Measurements from ENCODE around the gene SLC5A4. TPM values are rescaled to one million over a fixed set of nuclear protein-coding genes. Genes with fewer than 3 reads are reported as not detected.

Gene SLC5A4
- total RNA-seq, 1 experiment from 2014 or later = 0.22 TPM

DNA sequence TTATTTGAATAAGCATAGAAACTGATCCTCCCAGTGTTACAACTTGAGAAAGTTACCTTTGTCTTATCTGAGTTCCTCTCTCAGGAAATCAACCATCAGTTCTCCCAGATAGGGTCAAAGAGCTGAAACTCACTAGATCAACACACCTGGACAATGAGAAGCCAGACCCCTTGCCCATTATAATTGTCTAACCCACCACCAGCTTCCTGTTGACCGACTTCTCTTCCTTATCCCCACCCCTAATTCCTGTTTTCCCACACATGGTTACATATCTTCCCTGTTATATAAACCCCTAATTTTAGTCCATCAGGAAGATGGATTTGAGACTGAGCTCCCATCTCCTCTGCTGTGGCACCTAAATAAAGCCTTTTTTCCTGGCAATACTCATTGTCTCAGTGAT is 6.9 kb downstream of the SLC5A4 start:
- ChIA-PET CTCF (interaction anchor here (1.9 kb wide), 1 partner anchor 18 kb away, joined by 4 read pairs; no protein-coding TSS in a partner anchor), POLR2A (no interaction called here)
- DNase-seq (ENCODE audit: low spot score) = no peak
- peaks cover 5% of the 10 kb centered on the region; the same call in 1 of the 2 replicates for H3K9me3 Mint-ChIP-seq
- H3K4me3 Mint-ChIP-seq = no peak overlapping the region
- H3K36me3 Mint-ChIP-seq = no peaks in the 10 kb centered on the region
- no peaks in the 10 kb centered on the region for H3K4me1 Mint-ChIP-seq
- peaks cover 2% of the 10 kb centered on the region for H3K27me3 Mint-ChIP-seq (ENCODE audit: low read depth)
- ATAC-seq = no peak
- H3K27ac Mint-ChIP-seq = no peak overlapping the region
- no peak for TF ChIP-seq CREB1 (CRISPR knock-in tag; IDR thresholded peaks at IDR 0.05)

DNA sequence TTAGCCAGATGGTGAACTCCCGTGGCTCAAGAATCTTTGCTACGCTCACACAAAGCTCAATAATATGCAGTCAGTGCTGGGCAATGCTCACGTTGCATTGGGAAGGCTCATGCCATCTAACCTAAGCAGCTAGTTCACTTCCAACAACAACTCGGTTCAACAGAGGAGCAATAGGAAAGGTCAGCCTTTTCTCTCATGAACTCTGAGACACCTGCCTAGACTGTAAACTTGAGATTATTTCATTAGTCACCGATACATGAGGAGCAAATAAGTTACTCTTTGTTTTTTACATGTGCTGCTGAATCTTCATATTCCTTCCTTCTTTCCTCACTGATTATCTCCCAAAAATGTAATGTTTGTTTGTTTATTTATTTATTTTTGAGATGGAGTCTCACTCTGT is 9.0 kb downstream of the SLC5A4 start:
- DNase-seq (ENCODE audit: low spot score) (no peak), ATAC-seq (no peak)
- peaks cover 2% of the 10 kb centered on the region for H3K27me3 Mint-ChIP-seq (ENCODE audit: low read depth)
- no peak overlapping the region for H3K27ac Mint-ChIP-seq
- ChIA-PET CTCF (no interaction called here), POLR2A (no interaction called here)
- H3K9me3 Mint-ChIP-seq = peaks cover 5% of the 10 kb centered on the region; the same call in 1 of the 2 replicates
- TF ChIP-seq MXD4 (CRISPR knock-in tag; IDR thresholded peaks at IDR 0.05; ENCODE audit: borderline replicate concordance) = no peak
- TF ChIP-seq CREB1 (CRISPR knock-in tag; IDR thresholded peaks at IDR 0.05) = no peak
- TF ChIP-seq, protein P1, sequence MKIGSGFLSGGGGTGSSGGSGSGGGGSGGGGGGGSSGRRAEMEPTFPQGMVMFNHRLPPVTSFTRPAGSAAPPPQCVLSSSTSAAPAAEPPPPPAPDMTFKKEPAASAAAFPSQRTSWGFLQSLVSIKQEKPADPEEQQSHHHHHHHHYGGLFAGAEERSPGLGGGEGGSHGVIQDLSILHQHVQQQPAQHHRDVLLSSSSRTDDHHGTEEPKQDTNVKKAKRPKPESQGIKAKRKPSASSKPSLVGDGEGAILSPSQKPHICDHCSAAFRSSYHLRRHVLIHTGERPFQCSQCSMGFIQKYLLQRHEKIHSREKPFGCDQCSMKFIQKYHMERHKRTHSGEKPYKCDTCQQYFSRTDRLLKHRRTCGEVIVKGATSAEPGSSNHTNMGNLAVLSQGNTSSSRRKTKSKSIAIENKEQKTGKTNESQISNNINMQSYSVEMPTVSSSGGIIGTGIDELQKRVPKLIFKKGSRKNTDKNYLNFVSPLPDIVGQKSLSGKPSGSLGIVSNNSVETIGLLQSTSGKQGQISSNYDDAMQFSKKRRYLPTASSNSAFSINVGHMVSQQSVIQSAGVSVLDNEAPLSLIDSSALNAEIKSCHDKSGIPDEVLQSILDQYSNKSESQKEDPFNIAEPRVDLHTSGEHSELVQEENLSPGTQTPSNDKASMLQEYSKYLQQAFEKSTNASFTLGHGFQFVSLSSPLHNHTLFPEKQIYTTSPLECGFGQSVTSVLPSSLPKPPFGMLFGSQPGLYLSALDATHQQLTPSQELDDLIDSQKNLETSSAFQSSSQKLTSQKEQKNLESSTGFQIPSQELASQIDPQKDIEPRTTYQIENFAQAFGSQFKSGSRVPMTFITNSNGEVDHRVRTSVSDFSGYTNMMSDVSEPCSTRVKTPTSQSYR (CRISPR knock-in tag; IDR thresholded peaks at IDR 0.05) = no peak
- TF ChIP-seq CBFB (CRISPR knock-in tag; IDR thresholded peaks at IDR 0.05; ENCODE audit: low read depth) = no peak
- TF ChIP-seq, protein P2, sequence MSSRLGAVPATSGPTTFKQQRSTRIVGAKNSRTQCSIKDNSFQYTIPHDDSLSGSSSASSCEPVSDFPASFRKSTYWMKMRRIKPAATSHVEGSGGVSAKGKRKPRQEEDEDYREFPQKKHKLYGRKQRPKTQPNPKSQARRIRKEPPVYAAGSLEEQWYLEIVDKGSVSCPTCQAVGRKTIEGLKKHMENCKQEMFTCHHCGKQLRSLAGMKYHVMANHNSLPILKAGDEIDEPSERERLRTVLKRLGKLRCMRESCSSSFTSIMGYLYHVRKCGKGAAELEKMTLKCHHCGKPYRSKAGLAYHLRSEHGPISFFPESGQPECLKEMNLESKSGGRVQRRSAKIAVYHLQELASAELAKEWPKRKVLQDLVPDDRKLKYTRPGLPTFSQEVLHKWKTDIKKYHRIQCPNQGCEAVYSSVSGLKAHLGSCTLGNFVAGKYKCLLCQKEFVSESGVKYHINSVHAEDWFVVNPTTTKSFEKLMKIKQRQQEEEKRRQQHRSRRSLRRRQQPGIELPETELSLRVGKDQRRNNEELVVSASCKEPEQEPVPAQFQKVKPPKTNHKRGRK (CRISPR knock-in tag; IDR thresholded peaks at IDR 0.05; ENCODE audit: borderline replicate concordance) = no peak
- TF ChIP-seq ESRRA (CRISPR knock-in tag; IDR thresholded peaks at IDR 0.05; ENCODE audit: borderline replicate concordance) = no peak
- TF ChIP-seq ATF1 (CRISPR knock-in tag; IDR thresholded peaks at IDR 0.05) = no peak
- TF ChIP-seq JUN (CRISPR knock-in tag; IDR thresholded peaks at IDR 0.05) = no peak
- no peak for TF ChIP-seq ZBTB21 (CRISPR knock-in tag; IDR thresholded peaks at IDR 0.05; ENCODE audit: borderline replicate concordance)
- TF ChIP-seq SOX15 (CRISPR knock-in tag; IDR thresholded peaks at IDR 0.05) = no peak
- TF ChIP-seq, protein P3, sequence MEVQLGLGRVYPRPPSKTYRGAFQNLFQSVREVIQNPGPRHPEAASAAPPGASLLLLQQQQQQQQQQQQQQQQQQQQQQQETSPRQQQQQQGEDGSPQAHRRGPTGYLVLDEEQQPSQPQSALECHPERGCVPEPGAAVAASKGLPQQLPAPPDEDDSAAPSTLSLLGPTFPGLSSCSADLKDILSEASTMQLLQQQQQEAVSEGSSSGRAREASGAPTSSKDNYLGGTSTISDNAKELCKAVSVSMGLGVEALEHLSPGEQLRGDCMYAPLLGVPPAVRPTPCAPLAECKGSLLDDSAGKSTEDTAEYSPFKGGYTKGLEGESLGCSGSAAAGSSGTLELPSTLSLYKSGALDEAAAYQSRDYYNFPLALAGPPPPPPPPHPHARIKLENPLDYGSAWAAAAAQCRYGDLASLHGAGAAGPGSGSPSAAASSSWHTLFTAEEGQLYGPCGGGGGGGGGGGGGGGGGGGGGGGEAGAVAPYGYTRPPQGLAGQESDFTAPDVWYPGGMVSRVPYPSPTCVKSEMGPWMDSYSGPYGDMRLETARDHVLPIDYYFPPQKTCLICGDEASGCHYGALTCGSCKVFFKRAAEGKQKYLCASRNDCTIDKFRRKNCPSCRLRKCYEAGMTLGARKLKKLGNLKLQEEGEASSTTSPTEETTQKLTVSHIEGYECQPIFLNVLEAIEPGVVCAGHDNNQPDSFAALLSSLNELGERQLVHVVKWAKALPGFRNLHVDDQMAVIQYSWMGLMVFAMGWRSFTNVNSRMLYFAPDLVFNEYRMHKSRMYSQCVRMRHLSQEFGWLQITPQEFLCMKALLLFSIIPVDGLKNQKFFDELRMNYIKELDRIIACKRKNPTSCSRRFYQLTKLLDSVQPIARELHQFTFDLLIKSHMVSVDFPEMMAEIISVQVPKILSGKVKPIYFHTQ (CRISPR knock-in tag; IDR thresholded peaks at IDR 0.05) = no peak
- TF ChIP-seq SP1 (CRISPR knock-in tag; conservative IDR thresholded peaks at IDR 0.05) = no peak
- TF ChIP-seq ZNF317 (CRISPR knock-in tag; IDR thresholded peaks at IDR 0.05; ENCODE audit: borderline replicate concordance, low read depth) = no peak
- TF ChIP-seq KAT7 (CRISPR knock-in tag; IDR thresholded peaks at IDR 0.05; ENCODE audit: borderline replicate concordance) = no peak
- TF ChIP-seq, protein P4, sequence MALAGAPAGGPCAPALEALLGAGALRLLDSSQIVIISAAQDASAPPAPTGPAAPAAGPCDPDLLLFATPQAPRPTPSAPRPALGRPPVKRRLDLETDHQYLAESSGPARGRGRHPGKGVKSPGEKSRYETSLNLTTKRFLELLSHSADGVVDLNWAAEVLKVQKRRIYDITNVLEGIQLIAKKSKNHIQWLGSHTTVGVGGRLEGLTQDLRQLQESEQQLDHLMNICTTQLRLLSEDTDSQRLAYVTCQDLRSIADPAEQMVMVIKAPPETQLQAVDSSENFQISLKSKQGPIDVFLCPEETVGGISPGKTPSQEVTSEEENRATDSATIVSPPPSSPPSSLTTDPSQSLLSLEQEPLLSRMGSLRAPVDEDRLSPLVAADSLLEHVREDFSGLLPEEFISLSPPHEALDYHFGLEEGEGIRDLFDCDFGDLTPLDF (CRISPR knock-in tag; IDR thresholded peaks at IDR 0.05) = no peak
- TF ChIP-seq TEAD1 (CRISPR knock-in tag; IDR thresholded peaks at IDR 0.05) = no peak
- TF ChIP-seq, protein P5, sequence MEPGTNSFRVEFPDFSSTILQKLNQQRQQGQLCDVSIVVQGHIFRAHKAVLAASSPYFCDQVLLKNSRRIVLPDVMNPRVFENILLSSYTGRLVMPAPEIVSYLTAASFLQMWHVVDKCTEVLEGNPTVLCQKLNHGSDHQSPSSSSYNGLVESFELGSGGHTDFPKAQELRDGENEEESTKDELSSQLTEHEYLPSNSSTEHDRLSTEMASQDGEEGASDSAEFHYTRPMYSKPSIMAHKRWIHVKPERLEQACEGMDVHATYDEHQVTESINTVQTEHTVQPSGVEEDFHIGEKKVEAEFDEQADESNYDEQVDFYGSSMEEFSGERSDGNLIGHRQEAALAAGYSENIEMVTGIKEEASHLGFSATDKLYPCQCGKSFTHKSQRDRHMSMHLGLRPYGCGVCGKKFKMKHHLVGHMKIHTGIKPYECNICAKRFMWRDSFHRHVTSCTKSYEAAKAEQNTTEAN (CRISPR knock-in tag; IDR thresholded peaks at IDR 0.05) = no peak
- no peak for TF ChIP-seq ELF4 (CRISPR knock-in tag; IDR thresholded peaks at IDR 0.05; ENCODE audit: low read depth)
- no peak for TF ChIP-seq FOXJ3 (CRISPR knock-in tag; IDR thresholded peaks at IDR 0.05; ENCODE audit: borderline replicate concordance)
- TF ChIP-seq, protein P6, sequence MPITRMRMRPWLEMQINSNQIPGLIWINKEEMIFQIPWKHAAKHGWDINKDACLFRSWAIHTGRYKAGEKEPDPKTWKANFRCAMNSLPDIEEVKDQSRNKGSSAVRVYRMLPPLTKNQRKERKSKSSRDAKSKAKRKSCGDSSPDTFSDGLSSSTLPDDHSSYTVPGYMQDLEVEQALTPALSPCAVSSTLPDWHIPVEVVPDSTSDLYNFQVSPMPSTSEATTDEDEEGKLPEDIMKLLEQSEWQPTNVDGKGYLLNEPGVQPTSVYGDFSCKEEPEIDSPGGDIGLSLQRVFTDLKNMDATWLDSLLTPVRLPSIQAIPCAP (CRISPR knock-in tag; IDR thresholded peaks at IDR 0.05) = no peak
- H3K4me3 Mint-ChIP-seq = no peak overlapping the region
- no peaks in the 10 kb centered on the region for H3K4me1 Mint-ChIP-seq
- no peaks in the 10 kb centered on the region for H3K36me3 Mint-ChIP-seq

Measured in WTC11 (cell line).